ENCODE measurements around the gene OSBPL10.

The OSBPL10 gene

DNA sequence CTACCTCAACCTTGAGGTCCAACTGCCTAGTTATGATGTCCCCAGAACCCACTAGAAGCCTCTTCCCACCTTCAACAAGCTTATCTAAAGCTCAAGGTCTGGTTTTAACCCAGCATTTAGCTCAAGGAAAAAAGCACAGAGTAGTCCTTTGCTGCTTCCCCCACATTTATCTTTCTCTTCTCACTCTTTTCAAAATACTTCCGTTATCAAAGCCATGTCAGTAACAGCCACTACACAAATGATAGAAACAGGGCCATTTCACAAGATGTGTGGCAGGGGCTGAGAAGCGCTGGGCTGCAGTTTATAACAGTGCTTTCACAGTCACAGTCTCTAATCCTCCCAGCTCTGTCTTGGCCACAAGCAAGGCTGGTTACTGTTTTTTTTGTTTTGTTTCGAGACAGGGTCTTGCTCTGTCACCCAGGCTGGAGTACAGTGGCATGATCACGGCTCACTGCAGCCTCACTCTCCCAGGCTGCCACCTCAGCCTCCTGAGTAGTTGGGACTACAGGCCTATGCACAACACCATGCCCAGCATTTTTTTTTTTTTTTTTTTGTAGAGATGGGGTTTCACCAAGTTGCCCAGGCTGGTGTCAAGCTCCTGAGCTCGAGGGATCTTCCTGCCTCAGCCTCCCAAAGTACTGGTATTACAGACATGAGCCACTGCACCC, 218.8 kb downstream of the OSBPL10 start:
- no peak overlapping the region for H3K4me3 ChIP-seq (ENCODE audit: low read depth, low read length)
- no peak for TF ChIP-seq CTCF (IDR thresholded peaks at IDR 0.05; ENCODE audit: insufficient read depth, low read length, missing control alignments)
- CTCF ChIA-PET: no interaction called here
- POLR2A ChIA-PET: no interaction called here
- no peak for DNase-seq (ENCODE audit: low read depth, low spot score)

GRCh38 chr3:31760654-31761053, 220.4 kb downstream of the OSBPL10 start:
- POLR2A ChIA-PET: interaction anchor here (0.7 kb wide), 1 partner anchor 91 kb away, joined by 4 read pairs; no protein-coding TSS in a partner anchor
- no peak overlapping the region for H3K4me3 ChIP-seq (ENCODE audit: low read depth, low read length)
- CTCF ChIA-PET: no interaction called here
- no peak for TF ChIP-seq CTCF (IDR thresholded peaks at IDR 0.05; ENCODE audit: insufficient read depth, low read length, missing control alignments)
- DNase-seq (ENCODE audit: low read depth, low spot score): no peak

DNA sequence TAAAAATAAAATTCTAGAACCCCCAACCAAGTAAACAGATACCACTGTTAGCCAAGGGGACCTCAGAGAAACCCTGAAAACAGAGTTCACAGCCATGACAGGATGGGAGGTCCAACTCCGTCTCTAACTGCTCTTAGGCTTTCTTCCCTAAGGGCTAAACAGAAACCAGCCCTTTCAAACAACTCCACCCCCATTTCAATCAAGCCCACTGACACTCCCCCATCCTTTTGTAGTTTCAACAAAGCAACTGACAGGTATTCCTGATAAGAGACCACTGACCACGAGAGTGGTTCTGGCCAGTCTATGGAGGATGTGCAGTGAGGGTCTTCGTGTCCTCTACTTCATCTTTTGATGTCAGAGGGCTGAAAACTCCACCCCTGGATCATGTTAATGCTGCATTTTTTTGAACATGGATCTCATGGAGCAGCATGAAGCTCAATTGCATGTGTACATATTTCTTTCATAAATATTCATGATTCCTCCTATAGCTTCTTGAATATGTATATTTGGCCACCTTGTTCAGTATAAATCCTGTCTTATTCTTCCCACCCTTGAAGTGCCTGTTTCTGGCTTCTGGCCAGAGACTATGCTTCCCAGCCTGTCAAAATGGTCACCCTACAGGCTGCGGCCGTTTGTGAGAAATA, 222.6 kb downstream of the OSBPL10 start:
- no peak for DNase-seq (ENCODE audit: low read depth, low spot score)
- CTCF ChIA-PET: no interaction called here
- TF ChIP-seq CTCF (IDR thresholded peaks at IDR 0.05; ENCODE audit: insufficient read depth, low read length, missing control alignments): no peak
- no peak overlapping the region for H3K4me3 ChIP-seq (ENCODE audit: low read depth, low read length)
- POLR2A ChIA-PET: no interaction called here

GRCh38 chr3:31755926-31756658, 225.0 kb downstream of the OSBPL10 start:
- POLR2A ChIA-PET: no interaction called here
- TF ChIP-seq CTCF (IDR thresholded peaks at IDR 0.05; ENCODE audit: insufficient read depth, low read length, missing control alignments): no peak
- H3K4me3 ChIP-seq (ENCODE audit: low read depth, low read length): no peak overlapping the region
- no peak for DNase-seq (ENCODE audit: low read depth, low spot score)
- CTCF ChIA-PET: interaction anchor here (0.8 kb wide), 1 partner anchor 10 kb away, joined by 3 read pairs; no protein-coding TSS in a partner anchor

DNA sequence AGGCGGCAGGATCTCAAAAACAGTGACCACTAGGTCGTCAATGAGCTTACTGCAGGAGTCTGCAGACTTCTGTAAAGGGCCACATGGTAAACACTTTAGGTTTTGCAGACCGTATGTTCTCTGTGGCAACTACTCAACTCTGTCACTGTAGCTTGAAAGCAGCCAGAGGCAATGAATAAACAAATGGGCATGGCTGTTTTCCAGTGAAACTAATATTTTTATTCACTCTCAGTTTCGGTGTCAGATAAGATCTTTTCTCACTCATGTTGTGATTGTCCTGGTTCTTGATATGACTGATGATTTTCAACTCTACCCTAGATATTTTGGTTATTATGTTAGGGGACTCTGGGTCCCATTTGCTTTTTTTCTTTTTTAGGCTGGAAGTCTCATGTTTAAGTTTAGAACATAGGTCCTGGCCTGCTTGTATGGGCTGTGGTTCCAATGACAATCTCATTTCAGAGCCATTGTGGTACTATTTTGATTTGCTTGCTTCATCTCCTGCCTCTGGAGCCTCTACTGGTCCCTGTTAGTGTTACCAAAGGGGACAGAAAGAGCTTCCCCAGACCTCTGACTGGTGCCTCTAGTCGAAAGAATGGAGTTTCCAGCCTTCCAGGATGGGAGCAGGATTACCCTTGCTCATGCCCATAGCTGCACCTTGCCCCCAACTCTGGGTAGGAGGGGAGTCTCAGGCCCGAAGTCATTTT, 226.3 kb downstream of the OSBPL10 start:
- ChIA-PET CTCF (no interaction called here), POLR2A (no interaction called here)
- no peak for DNase-seq (ENCODE audit: low read depth, low spot score)
- H3K4me3 ChIP-seq (ENCODE audit: low read depth, low read length): no peak overlapping the region
- TF ChIP-seq CTCF (IDR thresholded peaks at IDR 0.05; ENCODE audit: insufficient read depth, low read length, missing control alignments): no peak

GRCh38 chr3:31753050-31753425, 228.0 kb downstream of the OSBPL10 start:
- TF ChIP-seq CTCF (IDR thresholded peaks at IDR 0.05; ENCODE audit: insufficient read depth, low read length, missing control alignments): no peak
- DNase-seq (ENCODE audit: low read depth, low spot score): no peak
- ChIA-PET CTCF (interaction anchor here (0.8 to 1.7 kb wide), 3 partner anchors 10 to 18 kb away, joined by 3 to 8 read pairs (median 3); no protein-coding TSS in a partner anchor), POLR2A (no interaction called here)
- no peak overlapping the region for H3K4me3 ChIP-seq (ENCODE audit: low read depth, low read length)
